Measurements from ENCODE around the gene TTC38.
A peak's percentile ranks its signal among the peaks of the same experiment; 100 is the strongest.

TTC38 gene

DNA sequence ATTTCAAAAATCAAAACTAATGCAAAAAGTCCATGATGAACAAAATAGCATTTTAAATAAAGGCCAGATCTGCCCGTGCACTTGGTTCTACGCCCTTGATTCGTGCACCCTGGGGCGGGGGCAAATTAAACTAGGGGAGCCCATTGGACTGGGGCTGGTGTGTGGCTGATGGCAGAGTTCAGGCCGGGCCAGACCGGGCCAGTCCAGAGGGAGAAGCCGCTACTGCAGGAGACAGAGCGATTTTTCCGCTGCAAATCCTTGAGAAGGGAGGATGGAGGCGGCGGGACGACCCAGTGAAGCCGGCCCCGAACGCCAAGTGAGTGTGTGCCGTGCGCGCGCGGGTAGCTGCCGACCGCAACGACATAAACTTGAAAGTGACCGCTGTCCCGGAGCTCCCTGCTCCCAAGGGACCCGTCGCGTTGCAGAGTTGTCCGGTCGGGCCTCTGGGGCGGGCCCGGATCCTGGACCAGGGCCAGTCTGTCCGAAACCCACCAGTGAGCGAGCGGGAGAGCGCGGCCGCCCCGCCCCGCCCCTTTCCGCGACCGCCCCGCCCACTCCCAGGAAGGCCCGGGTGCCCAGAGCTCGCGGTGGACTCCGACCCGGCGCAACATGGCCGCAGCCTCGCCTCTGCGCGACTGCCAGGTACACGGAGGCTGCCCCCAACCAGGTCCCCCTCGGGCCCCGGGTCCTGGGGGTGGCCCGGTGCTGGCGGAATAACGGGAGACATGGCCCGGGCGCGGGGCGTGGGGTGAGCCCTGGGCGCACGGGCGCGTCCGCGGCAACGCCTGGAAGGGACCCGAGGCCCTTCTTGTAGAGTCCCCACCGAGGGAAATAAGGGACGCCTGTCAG is at the start of gene TTC38:
Gene TTC38, plus strand, starts transcription at position 578 of the 849 bp plus-strand sequence. Its CDS starts 32 bp downstream, at position 610.
- peak; percentile 73 for DNase-seq

DNA sequence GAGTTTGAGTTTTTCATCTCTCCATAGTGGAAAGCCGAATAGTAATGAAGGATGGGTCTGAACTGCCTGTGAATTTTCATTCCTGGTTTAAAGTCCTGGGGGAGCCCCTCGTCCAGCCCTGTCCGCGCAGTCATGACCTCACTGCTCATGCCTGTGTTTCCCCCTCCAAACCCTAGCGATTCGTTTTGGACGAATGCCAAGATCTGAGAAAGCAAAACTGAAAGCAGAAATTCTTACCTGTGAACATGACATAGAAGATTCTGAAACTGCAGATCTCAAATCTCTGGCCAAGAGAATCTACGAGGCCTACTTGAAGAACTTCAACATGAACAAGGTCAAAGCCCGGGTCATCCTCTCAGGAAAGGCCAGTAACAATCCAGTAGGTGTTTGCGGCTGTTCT is 48.2 kb upstream of the TTC38 start:
- DNase-seq: no peak

DNA sequence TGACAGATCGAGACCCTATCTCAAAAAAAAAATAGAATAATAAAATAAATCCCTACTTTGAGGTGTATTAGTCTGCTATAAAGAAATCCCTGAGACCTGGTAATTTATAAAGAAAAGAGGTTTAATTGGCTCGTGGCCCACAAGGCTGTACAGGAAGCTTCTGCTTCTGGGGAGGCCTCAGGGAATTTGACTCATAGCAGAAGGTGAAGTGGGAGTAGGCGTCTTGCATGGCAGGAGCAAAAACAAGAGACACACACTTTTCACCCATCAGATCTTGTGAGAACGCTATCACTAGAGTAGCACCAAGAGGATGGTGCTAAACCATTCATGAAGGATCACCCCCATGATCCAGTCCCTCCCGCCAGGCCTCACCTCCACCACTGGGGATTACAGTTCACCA is 46.9 kb upstream of the TTC38 start:
- no peak for DNase-seq

DNA sequence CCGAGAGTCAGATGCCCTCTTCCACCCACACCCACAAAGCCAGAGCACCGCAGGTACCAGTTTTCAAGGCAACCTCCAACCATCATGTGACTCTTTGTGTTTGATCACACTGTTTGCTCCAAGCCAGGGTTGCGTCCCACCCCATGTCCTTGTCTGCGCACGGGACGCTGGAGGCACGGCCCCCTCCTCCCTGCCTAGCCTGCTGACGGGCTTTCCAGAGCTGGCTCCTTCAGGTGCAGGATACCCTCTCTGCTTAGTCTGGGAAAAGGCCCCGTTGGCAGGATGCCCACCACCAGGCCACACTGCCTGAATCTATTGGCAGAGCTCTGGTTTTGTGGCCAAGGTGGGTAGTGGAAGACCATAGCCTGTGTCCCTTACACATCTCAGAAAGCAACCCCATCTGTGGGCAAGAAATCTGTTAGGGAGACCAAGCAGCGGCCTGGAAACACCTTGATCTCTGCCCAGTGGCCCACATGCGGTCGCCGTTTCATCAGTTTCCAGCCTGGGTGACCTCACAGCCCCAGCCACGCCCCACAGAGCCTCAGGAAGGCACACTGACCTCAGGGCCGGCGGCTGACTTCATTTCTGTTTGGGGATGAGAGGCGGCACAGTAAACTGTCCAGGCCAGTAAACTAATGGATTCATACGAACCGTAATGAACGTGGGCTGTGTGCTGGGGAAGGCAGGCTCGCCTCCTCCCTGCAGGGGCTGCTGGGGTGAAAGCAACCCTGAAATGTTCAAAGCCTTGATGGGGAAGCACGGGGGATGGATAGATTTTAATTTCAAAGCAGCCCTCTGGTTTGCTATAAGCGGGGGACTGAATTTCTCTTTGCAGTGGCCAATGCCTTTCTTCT is 43.5 kb upstream of the TTC38 start:
- DNase-seq: no peak

DNA sequence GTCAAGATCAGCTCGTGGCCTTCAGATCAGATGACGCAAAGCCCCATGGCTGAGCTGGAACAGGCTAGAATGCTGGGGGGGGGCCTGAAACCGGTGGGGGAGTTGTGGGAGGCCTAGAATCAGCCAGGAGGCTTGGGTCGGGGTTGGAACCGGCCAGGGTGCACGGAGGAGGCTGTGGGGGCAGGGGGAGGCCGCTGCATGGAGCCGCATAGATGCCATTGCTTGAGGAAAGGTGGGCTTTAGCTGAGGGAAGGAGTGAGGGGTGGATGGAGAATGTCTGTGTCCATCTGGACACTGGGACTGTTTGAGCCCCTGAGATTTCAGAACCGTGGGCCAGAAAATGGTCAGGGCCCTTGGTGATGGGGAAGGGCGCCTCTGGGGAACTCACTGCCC is 42.9 kb upstream of the TTC38 start:
- DNase-seq: no peak

DNA sequence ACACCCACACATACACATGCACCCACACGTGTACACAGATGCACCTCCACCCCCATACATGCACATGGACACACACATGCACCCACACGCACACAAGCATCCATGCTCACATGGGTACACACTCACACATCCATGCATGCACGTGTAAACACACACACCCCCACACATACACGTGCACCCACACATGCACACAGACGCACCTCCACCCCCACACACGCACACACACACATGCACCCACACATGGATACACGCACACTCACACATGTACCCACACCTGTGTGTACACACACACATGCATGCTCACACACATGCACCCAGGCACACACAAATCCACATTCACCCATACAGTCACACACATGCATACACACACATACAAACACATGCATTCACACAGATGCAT is 42.2 kb upstream of the TTC38 start:
- no peak for DNase-seq

DNA sequence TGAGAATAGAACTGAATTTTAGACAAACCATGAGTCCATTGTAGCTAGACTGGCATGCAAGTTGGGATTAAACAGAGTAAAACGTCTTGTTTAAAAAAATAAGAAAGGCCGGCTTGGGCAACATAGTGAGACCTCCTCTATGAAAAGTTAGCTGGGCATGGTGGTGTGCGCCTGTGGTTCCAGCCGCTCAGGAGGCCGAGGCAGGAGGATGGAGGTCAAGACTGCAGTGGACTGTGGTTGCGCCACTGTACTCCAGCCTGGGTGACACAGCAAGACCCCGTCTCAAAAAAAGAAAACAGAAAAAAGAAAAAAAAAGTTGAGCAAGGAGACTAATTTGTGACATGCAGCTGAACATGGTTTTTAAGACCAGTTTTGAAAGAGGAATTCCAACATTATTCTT is 41.2 kb upstream of the TTC38 start:
- DNase-seq: no peak

DNA sequence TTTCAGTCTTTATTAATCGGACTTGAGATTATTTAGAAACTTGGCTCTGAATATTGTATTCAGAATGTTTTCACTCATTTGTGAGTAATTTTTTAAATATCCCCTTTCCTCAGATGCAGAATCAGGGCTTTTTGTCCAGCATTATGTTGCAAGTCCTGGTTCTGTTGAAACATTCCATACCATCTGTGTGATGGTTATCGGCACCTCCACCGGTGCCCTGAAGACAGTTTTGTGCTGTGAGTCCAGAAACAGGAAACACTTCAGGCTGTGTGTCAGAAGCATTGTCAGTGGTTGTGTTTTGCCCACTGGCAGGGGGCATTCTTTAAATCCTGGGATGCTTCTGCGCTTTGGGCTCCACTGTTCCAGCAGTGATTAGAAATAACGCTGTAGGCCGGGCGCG is 38.1 kb upstream of the TTC38 start:
- no peak for DNase-seq

DNA sequence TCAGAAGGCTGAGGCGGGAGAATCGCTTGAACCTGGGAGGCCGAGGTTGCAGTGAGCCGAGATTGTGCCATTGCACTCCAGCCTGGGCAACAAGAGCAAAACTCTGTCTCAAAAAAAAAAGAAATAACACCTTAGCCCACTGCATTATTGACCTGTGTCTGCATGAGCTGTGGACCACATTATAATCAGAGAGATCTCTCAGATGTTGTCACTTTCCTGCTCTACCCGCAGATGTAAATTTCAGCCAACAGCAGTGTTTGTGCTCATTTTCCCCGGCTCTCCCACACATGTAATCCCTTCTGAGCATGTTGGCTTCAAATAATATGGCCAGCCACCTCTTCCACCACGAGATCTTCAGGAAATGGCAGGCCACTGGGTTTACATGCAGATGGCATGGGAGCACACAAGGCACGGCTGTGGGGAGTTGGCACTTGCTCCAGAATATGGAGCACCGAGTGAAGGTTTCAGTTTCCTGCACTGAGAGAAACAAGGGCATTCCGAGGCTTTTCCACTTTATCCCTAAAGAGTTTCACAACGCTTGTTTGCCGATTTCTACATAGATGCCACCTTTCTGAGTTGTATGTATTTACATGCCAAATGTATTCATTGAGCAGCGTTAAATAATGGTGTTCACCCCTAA is 37.4 kb upstream of the TTC38 start:
- no peak for DNase-seq

DNA sequence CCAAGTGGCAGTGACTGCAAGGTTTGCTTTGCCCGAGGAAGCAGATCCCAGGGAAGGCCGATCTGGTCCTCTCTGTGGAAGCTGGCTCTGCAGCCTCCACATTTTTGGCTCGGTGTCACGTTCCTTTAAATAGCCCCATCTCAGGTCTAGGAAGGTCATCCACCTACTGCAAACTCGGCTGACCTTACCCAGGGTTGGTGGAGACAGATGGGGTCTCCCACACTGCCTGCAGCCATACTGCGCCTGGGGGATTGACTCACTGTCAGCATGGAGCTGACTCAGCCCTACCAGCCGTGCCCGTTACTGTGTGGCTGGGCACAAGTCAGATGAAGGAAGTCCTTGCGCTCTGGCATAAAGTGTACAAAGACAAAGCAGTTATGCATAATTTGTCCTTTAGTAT is 34.6 kb upstream of the TTC38 start:
- no peak for DNase-seq

DNA sequence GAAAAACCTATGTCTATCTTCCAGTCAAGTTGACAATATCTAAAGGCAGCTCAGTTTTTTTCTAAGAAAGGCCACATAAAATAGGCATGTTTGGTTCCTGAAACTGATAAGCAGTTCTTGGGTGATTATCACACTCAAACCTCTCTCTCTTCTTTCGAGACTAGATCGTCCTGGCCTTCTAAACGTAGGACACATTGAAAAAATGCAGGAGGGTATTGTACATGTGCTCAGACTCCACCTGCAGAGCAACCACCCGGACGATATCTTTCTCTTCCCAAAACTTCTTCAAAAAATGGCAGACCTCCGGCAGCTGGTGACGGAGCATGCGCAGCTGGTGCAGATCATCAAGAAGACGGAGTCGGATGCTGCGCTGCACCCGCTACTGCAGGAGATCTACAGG is 32.8 kb upstream of the TTC38 start:
- DNase-seq: no peak

DNA sequence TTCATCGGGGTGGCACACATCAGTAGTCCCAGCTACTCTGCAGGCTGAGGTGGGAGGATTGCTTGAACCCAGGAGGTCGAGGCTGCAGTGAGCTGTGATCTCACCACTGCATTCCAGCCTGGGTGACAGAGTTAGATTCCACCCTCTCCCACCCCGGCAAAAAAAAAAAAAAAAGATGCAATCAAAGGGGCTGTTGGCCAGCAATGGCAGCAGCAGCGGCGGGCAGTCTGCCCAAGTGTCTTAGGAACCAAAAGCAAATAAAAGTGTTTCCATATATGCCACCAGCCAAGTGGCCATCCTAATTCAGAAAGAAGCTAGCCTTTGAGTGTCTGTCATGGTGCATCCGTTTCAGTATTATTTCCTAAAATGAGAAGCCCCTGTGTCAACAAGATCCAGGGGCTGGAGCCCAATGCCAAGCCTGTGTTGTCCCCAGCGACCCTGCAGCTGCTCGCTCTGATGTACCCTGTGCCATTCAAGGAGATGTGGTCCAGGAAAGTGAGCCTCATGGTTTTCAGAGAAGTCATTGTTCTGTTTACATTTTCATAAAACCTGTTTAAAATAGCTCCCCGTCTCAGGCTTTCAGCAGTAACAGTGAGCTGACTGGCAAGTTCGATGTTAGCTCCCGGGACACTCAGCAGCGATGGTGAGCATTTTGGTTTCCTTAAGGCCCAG is 30.2 kb upstream of the TTC38 start:
- no peak for DNase-seq

DNA sequence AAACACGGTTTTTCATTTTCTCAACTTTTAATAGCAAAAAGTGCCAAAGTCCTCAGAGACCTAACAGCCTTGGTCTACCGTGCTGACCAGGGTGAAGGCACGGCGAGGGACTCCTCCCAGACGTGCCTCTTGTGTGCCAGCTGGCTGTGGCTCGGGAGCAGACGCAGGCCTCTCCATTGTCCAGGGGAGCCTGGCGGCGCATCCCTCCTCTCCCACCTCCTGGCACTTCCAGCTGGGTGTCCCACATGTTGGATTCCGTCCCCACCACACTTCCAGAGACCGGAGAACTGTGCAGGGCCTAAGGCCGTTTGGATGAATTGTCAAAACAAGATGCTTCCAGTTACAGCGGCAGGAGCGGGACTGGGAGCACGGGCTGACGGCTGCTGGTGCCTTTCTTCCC is 29.3 kb upstream of the TTC38 start:
- DNase-seq: no peak

DNA sequence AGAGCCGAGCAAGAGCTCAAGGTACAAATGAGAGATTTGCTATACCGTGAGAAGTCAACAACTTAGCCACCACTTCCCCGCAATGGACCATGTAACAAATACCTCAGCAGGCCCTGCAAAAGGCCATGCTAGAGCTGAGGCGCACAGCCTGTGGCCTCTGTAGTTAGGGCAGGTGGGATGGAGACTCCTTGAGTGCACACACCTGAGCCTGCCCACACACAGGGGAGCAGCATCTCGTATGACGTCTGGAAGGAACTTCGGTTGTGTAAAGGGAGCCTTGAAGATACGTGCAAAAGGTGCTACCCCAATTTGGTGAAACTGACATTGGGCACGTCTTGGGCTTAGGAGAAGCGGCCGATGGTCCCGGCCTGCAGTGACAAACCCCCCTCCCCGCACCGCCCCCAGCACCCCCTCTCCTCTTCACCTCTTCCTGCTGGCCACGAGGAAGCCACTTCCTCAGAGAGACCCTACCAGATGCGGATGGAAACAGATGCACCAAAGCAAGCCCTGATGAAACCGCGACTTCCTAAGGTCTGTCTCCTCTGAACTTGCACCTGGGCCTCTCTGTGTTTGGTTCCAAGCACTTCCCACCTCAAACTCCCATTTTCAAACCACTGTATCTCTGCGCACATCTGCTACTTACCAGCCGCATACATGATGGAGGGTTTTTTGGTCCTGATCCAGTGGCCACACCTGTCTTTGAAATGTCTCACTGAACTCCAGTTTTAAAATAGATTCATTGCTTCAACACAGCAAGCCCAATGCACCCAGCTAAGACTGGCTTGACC is 28.4 kb upstream of the TTC38 start:
- no peak for DNase-seq

DNA sequence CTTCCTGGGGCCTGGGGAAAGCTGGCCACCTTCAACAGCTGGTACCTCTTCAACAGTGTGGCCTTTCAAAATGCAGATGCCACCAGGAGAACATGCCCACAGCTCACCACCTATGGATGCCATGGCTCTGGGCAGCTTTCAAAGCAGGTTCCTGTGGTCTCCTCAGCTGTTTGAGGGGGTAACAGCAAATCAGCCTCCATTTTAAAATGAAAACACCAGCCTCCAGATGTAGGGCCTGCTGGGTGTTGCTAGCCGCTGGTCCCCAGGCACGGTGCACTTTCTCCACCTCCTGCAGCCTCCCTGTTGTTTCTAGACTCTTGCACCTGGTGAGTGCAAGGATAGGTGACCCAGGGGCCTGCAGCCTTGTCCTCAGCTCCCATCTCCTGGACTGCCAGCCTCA is 27.7 kb upstream of the TTC38 start:
- no peak for DNase-seq

DNA sequence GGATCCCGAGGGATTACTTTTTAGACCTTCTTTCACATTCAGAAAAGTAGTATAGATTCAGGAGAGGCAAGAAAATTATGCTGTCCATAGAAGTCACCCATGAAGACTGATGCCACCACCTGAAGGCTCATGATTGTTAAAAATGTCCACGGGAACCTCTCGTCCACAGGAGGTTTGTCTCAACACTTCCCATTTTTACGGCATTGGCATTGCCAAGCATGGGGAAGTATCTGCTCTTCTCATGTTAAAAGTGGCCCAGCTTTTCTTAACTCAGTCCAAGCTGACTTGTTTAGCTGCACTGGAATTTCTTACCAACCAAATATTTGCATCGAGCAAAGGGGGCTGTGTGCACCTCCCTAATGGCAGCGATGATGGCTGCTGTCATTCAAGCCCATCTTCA is 27.3 kb upstream of the TTC38 start:
- no peak for DNase-seq

DNA sequence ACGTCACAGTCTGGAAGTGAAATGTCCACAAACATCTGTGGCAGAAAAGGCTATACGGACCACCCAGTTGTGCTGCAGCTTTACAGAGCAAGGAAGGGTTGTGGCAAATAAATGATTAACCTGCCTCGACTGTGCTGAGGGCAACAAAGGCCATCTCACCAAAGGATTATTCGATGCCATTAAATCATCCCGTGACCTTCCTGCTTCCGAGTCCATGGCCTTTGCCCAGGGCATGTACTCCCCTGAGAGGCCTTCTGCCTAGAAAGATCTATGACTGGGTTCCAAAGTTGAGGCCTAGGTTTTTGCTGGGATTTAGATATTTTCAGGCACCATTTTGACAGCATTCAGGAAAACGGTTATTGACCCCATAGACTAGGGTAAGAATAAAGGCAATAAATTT is 26.9 kb upstream of the TTC38 start:
- DNase-seq: no peak

DNA sequence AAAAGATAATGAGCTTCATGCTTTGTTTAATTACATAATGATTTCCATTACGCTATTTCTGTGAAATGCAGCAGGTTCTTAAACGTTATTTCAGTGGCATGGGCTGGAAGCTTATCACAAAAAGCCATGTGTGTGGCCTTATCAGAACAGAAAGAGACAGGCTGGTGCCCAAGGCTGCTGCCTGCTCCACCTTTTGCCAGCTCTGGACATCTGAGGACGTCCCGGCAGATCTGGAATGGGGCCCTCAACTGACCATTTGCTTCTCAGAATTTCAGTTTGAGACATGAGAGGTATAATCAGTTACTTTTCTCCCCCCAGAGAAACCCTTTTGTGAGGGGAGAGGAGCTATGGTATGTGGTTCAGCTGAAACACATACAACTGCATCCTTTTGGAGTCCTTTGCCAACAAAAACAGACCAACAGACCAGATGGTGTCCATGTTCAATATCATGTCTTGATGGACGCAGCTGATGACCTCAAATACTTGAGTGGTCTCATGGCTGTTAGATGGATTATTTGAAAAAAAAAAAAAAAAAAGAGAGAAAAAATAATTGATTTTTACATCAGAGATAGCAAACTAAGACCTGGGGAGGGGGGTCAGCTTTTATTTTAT is 26.3 kb upstream of the TTC38 start:
- no peak for DNase-seq

DNA sequence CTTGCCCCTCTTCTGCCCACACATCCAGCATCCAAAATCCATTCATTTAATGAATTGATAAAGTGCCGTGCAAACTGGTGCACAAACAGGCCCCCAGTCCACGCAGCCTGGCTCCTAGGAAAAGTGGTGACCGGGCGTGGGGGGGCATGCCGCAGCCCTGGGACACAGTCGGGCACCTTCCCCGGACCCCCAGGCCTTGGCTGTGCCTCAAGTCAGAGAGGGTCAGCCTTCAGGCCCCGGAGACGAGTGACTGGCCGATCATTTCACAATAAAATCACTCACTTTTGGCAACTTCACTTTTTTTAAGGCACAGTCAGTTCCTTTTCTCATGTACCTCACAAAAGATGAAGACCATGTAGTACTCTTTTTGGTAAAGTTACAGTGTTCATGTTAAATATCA is 25.7 kb upstream of the TTC38 start:
- DNase-seq: no peak

DNA sequence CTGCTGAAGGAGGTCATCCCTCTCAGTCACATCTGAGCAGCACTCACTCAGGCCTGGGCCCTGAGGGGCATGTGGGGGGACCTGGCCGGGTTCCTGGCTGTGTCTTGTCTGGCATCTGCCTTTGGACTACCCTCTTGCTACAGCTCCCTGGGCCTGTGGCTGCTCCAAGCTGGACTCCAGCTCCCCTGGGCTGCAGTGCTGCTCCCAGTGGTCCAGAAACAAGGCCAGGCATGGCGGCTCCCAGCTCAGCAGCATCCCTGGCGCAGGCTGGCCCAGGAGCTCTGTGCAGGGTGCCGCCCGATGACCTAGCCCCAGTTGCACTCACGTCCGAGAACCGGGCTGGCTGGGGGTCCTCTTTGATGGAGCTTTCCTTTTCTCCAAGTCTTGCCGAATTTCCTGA is 23.0 kb upstream of the TTC38 start:
- DNase-seq: no peak

DNA sequence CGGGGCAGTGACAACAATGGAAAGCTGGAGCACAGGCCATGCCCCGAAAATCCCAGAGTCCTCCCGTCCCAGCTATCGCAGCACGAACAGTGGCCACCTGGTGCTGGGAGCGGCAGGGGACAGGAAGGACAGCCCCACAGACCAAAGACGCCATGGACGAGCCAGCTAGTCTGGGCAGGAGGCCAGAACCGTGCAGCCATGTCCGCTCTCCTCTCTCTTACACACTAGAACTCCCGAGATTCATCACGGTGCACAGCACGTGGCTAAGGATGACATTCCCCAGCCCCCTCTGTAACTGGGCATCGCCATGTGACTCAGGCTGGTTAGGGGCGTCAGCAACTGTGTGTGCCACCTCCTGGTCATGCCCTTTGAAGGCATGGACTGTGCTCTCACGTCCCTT is 22.3 kb upstream of the TTC38 start:
- no peak for DNase-seq

DNA sequence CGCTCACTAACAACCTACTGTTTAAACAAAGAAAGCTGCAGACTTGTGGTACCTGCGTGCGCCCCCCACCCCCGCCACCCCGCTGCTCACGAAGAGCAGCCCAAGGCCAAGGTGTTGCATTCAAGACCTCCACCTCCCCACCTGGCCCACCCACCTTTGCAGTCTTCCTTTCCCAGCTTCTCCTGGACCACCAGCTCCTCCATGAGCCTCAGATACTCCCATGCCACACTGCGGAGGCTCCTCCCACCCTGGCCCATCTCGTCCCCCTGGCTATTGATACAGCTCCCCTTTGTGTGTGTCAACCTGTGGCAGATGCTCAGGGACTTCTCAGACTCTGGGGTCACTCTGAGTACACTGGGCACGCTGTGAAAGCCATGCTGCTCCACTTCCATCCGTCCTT is 21.6 kb upstream of the TTC38 start:
- no peak for DNase-seq
